HG03064 (cell line): ENCODE measurements around the gene SMAD4.
"Not testable (repeated sequence)": the region's sequence is repeated elsewhere in the genome, so short reads cannot be mapped to it uniquely, and the experiment has no call there.

Source experiments
- ATAC-seq: cut with Tn5 transposase; IDR thresholded peaks from one replicate; pipeline ENCODE4 v1.9.1; 2021; ENCODE audit warnings: low read depth; ENCODE audit not compliant: unreplicated experiment

Gene SMAD4

GRCh38 chr18:51029694-51030536 is at the start of gene SMAD4:
Gene SMAD4, plus strand, starts transcription at chr18:51030213. Its CDS starts 16,834 bp downstream, at chr18:51047047.
- ATAC-seq: peak; percentile 73

DNA sequence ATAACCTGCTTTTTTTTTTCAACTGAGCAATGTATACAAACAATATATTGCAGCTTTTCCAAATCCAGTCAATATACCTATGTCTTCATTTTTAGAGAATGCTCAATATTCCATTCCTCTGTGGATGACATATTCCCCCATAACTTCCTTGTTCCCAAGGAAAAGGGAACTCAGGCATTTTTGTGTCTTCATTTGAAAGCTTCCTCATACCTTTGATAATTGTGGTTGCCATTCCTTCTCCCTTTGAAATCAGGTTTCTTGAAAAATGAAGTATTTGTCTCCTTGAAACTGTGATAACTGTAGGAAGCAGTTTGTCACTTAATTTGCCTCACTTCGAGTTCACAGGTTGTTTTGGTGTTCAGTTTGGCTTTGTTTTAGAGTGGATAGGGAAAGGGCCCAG is 48.6 kb upstream of the SMAD4 start:
- ATAC-seq: no peak

GRCh38 chr18:50982086-50982801 is 47.8 kb upstream of the SMAD4 start:
- no peak for ATAC-seq

- ATAC-seq: no peak
Observed at GRCh38 chr18:50982802-50983179, 47.2 kb upstream of the SMAD4 start.

DNA sequence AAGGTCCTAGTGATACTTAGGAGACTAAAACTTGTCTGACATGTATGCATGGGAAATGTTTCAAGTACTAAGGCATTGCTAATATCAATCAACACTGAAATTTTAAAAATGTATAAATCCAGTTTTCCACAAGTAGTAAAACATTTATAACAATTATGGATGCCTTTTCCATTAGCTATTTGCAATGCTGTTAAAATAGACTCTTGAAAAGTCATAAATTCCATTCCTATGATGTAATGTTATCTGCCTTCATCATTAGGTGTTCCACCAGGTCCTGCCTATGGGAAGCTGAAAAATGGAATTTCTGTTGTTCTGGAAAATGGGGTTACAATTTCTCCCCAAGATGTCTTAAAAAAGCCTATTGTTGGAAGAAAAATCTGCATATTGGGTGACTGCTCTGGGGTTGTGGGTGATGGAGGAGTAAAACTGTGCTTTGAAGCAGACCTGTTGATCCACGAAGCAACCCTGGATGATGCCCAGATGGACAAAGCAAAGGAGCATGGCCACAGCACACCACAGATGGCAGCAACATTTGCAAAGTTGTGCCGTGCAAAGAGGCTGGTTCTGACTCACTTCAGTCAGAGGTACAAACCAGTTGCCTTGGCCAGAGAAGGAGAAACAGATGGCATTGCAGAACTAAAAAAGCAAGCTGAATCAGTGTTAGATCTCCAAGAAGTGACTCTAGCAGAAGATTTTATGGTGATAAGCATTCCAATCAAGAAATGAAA is 43.5 kb upstream of the SMAD4 start:
- no peak for ATAC-seq

- ATAC-seq: no peak
Observed at GRCh38 chr18:50987261-50987660, 42.8 kb upstream of the SMAD4 start.

GRCh38 chr18:50989711-50990110 is 40.3 kb upstream of the SMAD4 start:
- no peak for ATAC-seq

DNA sequence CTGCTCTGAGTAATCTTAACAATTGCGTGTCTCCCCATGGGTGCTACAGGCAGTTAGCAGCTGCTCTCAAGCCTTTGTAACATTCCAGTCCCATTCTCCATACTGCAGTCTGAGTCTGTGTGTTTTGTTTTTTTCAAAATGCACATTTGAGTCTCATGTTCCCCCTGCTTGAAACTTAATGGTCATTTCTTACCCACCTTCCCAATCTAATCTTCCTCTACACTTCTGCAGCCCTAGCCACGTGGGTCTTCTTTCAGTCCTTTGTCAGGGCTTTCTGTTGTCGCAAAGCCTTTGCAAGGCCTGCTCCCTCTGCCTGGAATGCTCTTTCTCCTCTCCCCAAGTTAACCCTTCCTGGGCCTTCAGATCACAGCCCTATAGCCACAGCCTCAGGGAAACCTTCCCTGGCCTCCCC is 37.7 kb upstream of the SMAD4 start:
- no peak for ATAC-seq

DNA sequence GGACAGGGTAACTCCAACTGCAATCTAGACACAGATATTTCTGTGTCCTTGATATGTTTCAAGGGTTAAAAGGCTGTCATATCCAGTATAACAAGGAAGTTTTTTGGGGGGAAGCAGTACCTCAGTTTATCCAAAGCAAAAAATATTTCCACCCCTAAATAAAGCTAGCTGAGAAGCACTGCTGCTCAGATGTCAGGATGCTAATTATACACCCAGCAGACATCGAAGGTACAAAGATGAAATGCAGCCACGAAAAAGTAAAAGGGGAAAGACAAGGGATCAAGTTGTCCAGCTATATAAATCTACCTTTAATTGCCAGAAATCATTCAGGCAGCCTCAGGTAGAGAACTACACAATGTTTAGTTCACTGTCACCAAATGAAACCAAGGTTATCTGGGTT is 36.0 kb upstream of the SMAD4 start:
- no peak for ATAC-seq

DNA sequence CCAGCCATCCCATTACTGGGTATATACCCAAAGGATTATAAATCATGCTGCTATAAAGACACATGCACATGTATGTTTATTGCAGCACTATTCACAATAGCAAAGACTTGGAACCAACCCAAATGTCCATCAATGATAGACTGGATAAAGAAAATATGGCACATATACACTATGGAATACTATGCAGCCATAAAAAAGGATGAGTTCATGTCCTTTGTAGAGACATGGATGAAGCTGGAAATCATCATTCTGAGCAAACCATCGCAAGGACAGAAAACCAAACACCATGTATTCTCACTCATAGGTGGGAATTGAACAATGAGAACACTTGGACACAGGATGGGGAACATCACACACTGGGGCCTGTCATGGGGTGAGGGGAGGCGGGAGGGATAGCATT is 26.8 kb upstream of the SMAD4 start:
- not testable (repeated sequence) for ATAC-seq

DNA sequence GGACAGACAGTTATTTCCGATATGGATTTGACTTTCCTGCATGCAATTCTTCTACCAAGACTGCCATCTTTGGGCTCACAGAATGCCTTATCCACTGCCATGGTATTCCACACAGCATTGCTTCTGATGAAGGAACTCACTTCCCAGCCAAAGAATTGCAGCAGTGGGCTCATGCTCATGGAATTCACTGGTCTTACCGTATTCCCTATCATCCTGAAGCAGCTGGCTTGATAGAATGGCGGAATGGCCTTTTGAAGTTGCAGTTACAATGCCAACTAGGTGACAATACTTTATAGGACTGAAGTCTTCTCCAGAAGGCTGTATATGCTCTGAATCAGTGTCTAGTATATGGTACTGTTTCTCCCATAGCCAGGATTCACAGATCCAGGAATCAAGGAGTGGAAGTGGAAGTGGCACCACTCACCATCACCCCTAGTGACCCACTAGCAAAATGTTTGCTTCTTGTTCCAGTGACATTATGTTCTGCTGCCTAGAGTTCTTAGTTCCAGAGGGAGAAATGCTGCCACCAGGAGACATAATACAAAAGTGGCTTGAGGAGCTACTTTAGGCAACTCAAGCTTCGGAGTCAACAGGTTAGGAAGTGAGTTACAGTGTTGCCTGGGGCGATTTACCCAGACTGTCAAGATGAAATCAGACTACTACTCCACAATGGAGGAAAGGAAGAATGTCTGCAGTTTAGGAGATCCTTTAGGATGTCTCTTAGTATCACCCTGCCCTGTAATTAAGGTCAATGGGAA is 23.8 kb upstream of the SMAD4 start:
- no peak for ATAC-seq

DNA sequence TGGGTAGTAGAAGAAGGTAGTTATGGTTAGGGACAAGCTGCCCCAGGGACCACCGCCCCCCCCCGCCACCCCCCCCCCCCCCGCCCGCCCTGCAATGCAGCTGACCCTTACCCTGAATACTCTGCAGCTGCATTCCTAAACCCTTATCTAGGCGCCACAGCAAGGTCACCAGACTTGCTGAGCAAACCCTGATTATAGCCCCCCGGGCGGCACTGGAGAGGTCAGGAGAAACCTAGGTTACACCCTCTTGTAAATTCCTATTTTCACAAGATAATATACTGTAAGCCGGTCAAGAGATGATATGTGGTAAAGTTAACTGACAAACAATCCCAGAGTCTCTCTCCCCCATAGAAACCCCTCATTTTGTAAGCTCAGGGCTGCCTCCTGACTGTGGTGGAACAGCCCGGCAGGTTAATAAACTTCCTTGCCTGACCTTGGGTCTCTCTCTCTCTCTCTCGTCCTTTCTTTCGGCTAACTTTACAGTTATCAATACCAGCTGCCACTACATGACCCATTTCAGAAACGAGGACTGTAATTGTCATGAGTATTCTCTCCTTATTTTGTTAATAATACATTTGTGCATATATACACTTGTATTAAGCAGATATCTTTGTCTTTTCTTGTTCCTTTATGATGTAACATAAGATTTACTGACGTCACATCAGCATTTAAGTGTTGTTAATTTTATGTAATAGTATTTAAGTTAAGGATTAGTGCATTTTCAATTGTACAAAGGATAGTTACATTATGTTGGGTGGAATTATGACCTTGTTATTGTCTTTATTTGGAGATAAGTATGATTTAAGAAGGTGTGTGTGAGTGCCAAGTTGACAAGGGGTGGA is 22.8 kb upstream of the SMAD4 start:
- no peak for ATAC-seq

GRCh38 chr18:51007790-51008139 is 22.2 kb upstream of the SMAD4 start:
- no peak for ATAC-seq

DNA sequence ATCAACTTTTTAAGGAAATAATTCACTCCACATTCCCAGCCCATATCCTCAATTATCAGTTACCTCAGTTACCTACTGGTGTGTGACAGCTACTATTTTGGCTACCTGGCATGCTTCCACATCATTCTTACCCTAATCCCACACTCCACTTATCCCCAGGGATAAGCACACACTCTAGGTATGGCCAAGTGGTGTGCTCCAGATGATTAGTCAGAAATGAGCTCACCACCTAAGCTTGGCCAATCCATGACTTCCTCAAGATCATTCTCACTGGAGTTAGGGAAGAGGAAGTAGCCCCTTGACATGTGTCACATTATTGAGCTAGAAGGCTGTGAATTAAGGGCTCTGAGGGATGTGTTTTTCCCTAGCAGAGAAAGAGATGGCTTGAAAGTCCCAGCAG is 20.9 kb upstream of the SMAD4 start:
- ATAC-seq: no peak

DNA sequence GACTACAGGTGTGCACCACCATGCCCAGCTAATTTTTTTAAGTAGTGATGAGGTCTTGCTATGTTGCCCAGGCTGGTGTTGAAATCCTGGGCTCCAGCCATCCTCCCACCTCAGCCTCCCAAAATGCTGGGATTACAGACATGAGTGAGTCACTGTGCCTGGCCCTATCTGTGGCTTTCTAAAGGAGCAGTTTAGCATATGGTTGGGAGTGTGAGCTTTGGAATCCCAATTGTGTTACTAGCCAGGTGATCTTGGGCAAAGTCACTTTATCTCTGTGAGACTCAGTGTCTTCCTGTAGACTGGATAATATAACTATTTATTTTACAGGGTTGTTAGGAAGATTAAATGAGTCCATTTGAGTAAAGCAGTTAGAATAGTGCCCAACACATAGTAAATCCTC is 19.8 kb upstream of the SMAD4 start:
- ATAC-seq: no peak

- ATAC-seq: no peak
Observed at GRCh38 chr18:51011709-51012108, 18.3 kb upstream of the SMAD4 start.

DNA sequence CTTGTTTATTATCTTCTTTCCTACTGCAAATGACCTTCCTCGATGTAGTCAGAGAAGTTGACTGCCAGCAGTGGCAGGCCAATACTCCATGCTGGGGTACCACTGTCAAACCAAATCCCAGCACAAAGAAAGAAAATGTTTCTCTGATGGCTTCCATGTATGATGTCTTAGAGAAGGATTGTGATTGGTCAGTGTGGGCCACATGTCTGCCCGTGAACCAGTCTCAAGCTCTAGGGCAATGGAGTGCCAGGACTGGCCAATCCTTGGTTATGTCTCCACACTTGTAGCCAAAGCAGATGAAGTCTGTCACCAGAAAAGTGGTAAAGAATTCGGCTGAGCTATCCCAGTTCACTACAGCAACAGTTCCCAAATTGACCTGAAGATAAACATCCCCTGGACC is 17.6 kb upstream of the SMAD4 start:
- ATAC-seq: no peak

GRCh38 chr18:51013259-51013658 is 16.8 kb upstream of the SMAD4 start:
- no peak for ATAC-seq

DNA sequence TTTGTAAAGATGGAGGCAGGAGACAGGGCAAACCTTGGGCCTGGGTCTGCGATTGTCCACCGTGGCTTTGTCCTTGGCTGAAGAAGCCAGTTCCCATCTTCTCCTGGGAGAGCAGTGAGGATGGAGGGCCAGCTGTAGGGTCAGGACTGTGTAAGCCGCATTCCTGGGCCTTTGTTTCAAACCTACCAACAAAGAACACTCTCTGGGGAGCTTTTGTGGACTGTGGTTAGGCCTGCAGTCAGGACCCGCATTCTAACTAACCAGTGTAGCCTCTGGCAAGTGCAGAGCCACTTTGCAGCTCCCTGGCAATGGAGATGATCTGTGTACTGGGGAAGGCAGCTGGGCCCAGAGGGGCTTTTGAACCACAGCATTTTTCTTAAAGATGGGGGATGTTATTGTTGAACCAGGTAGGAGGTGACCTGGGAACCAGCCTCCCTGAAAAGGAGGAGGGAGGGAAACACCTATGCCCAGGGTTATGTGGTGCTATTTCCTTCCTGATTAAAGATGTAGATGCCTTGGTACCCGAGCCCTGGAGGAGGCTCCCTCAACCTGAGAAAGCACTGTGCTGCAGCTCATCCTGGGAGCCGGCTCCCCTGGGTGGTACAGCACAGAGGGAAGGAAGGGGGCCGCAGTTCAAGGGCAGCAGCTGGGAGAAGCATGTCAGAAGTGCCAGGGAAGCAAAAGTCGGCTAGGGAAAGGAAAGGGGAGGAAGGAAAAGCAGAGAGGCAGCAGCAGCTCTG is 12.7 kb upstream of the SMAD4 start:
- ATAC-seq: no peak
